ENCODE measurements around the gene ENTHD1. TPM values are rescaled to one million over a fixed set of nuclear protein-coding genes. Genes with fewer than 3 reads are reported as not detected.

Gene ENTHD1
- polyA plus RNA-seq, 4 donors, result not detected

- no peak for DNase-seq (ENCODE audit: low read depth in 4 of 4, low spot score in 3 of 4)
Measured at GRCh38 chr22:39719559-39720450, 173.8 kb downstream of the ENTHD1 start.

- no peak for DNase-seq (ENCODE audit: low read depth in 4 of 4, low spot score in 3 of 4)
Measured at GRCh38 chr22:39718921-39719475, 174.6 kb downstream of the ENTHD1 start.

- no peak for DNase-seq (ENCODE audit: low read depth in 4 of 4, low spot score in 3 of 4)
Measured at GRCh38 chr22:39718206-39718605, 175.4 kb downstream of the ENTHD1 start.

- DNase-seq (ENCODE audit: low read depth in 4 of 4, low spot score in 3 of 4), result no peak
Measured at GRCh38 chr22:39717099-39717498, 176.5 kb downstream of the ENTHD1 start.

- no peak for DNase-seq (ENCODE audit: low read depth in 4 of 4, low spot score in 3 of 4)
Measured at GRCh38 chr22:39716534-39716933, 177.0 kb downstream of the ENTHD1 start.

- DNase-seq (ENCODE audit: low read depth in 4 of 4, low spot score in 3 of 4), result no peak
Measured at GRCh38 chr22:39715778-39716495, 177.6 kb downstream of the ENTHD1 start.

- no peak for DNase-seq (ENCODE audit: low read depth in 4 of 4, low spot score in 3 of 4)
Measured at GRCh38 chr22:39714321-39714720, 179.2 kb downstream of the ENTHD1 start.

GRCh38 chr22:39713799-39714290 lies 179.7 kb downstream of the ENTHD1 start:
- DNase-seq (ENCODE audit: low read depth in 4 of 4, low spot score in 3 of 4), result no peak

- DNase-seq (ENCODE audit: low read depth in 4 of 4, low spot score in 3 of 4), result no peak
Measured at GRCh38 chr22:39712751-39713525, 180.6 kb downstream of the ENTHD1 start.

GRCh38 chr22:39712081-39712480 lies 181.5 kb downstream of the ENTHD1 start:
- DNase-seq (ENCODE audit: low read depth in 4 of 4, low spot score in 3 of 4), result no peak

- DNase-seq (ENCODE audit: low read depth in 4 of 4, low spot score in 3 of 4), result no peak
Measured at GRCh38 chr22:39710380-39711150, 183.0 kb downstream of the ENTHD1 start.

GRCh38 chr22:39707816-39708215 lies 185.7 kb downstream of the ENTHD1 start:
- DNase-seq (ENCODE audit: low read depth in 4 of 4, low spot score in 3 of 4), result no peak

- DNase-seq (ENCODE audit: low read depth in 4 of 4, low spot score in 3 of 4), result no peak
Measured at GRCh38 chr22:39707351-39707750, 186.2 kb downstream of the ENTHD1 start.

- DNase-seq (ENCODE audit: low read depth in 4 of 4, low spot score in 3 of 4), result no peak
Measured at GRCh38 chr22:39706376-39707140, 187.0 kb downstream of the ENTHD1 start.

GRCh38 chr22:39705386-39705785 lies 188.2 kb downstream of the ENTHD1 start:
- DNase-seq (ENCODE audit: low read depth in 4 of 4, low spot score in 3 of 4), result no peak

GRCh38 chr22:39703928-39704639 lies 189.5 kb downstream of the ENTHD1 start:
- DNase-seq (ENCODE audit: low read depth in 4 of 4, low spot score in 3 of 4), result peak; percentile 53 to 87 (median 70)

GRCh38 chr22:39703091-39703490 lies 190.5 kb downstream of the ENTHD1 start:
- no peak for DNase-seq (ENCODE audit: low read depth in 4 of 4, low spot score in 3 of 4)

GRCh38 chr22:39700565-39700964 lies 193.0 kb downstream of the ENTHD1 start:
- no peak for DNase-seq (ENCODE audit: low read depth in 4 of 4, low spot score in 3 of 4)
